COLO668 (cell line): ENCODE data around the gene MZF1.
"Not testable (repeated sequence)": the region's sequence is repeated elsewhere in the genome, so short reads cannot be mapped to it uniquely, and the experiment has no call there.

Source experiments
- DNase-seq: peaks from one replicate; lab custom pipeline; 2025; ENCODE audit not compliant: unreplicated experiment; lab: John Stamatoyannopoulos, UW

Gene MZF1

DNA sequence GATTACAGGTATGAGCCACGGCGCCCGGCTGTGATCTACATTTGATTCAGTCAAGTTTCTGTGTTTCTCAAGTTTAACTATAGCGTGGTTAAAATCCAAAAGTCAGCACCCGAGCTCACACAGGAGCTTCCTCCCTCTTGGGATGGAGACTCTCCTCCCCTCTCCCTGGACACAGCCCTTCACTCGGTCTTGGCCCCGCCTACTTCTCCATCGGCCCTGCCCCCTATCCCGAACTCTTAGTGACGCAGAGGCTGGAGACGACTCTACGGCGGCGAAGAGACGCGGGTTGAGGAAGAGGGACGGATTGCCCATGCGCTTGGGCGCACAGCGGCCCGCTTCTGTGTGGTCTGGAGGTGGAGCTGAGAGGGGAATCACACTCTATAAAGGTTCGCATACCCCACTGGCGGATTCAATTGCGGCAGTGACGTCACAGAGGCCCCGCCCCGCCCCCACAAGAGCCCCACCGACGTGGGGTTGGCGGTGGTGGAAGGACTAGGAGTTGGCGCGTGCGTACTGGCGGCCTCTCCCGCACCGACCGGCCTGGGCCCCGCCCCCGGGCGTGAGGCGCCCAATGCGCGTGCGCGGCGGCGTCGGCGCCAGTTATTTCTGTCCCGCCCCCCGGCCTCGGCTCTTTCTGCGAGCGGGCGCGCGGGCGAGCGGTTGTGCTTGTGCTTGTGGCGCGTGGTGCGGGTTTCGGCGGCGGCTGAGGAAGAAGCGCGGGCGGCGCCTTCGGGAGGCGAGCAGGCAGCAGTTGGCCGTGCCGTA is 29.1 kb downstream of the MZF1 start, which contains the start of gene TRIM28:
TRIM28 (plus strand) TSS at position 239 of the 765 bp plus-strand sequence. CDS start 694 bp downstream, outside the sequence.
- no peak for DNase-seq

DNA sequence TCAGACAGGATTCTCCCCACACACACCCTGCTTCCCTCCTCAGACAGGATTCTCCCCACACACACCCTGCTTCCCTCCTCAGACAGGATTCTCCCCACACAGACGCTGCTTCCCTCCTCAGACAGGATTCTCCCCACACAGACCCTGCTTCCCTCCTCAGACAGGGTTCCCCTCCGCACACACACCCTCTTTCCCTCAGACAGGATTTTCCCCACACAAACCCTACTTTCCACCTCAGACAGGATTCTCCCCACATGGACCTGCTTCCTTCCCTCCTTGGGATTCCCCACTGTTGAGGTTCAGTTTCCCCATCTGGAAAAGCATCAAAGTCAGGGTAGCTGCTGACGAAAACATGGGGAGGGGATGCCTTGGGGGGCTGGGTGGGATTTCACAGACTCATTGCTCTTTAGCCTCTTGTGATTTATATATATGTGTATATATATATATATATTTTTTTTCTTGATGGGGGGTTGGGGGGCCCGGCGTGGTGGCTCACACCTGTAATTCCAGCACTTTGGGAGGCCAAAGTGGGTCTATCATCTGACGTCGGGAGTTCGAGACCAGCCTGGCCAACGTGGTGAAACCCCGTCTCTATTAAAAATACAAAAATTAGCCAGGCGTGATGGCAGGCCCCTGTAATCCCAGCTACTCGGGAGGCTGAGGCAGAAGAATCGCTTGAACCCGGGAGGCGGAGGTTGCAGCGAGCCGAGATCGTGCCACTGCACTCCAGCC is 30.3 kb downstream of the MZF1 start:
- not testable (repeated sequence) for DNase-seq

- not testable (repeated sequence) for DNase-seq
Observed at GRCh38 chr19:58539169-58539559, 34.0 kb downstream of the MZF1 start.

GRCh38 chr19:58538257-58539168 is 34.6 kb downstream of the MZF1 start:
- no peak for DNase-seq

DNA sequence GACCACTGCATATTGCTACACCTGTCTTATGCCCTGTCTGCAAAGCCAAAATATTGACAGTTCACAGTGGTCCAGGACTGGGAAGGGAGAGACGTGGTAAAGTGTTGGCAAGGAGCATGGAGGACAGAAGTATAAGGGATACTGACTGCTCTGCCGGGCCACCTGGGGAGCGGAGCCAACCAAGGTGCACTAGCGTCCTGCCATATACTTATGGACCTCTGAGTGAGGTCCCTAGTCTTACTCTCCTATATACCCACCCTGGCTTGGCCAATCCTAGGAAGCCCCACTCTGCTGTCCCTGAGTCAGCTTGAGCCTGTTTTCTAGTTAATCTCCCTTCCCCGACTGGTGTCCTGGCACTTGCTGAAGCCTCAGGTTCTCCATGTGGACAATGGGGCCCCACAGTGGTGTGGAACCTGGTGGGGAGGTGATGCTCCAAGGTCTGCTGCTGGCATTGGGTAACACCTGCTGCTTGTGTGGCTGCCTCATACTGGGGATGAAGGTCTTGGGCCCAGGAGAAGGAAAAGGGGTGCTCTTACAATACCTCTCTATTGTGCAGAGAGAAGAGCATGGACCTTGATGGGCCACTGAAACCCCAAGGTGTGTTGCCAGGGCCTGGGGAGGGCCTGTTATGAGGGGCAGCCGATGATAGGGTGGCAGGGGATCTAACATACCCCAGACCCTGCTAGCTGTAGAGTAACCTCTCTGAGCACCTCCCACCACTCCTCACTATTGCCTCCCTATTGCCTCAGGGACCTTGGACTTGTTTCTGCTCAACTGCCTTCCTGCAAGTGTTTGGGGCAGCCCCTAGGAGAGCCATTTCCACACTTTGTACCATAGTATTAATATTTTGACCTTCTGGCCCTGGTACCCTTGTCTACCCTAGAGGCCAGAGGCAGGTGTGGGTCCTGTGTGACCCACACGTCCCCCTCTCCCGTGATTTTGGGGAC is 36.0 kb downstream of the MZF1 start:
- no peak for DNase-seq

- no peak for DNase-seq
Observed at GRCh38 chr19:58535857-58536256, 37.3 kb downstream of the MZF1 start.

GRCh38 chr19:58531034-58531840 is 41.9 kb downstream of the MZF1 start:
- no peak for DNase-seq

DNA sequence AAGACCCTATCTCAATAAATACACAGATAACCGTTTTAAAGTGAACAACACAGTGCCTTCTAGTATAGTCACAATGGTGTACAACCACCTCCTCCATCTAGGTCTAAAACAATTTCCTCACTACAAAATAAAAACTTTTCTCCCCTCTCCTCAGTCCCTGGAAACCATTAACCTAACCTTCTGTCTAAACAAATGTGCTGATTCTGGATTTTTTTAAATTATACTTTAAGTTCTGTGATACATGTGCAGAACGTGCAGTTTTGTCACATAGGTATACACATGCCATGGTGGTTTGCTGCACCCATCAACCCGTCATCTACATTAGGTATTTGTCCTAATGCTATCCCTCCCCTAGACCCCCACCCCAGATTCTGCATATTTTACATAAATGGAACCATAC is 43.7 kb downstream of the MZF1 start:
- DNase-seq: no peak

DNA sequence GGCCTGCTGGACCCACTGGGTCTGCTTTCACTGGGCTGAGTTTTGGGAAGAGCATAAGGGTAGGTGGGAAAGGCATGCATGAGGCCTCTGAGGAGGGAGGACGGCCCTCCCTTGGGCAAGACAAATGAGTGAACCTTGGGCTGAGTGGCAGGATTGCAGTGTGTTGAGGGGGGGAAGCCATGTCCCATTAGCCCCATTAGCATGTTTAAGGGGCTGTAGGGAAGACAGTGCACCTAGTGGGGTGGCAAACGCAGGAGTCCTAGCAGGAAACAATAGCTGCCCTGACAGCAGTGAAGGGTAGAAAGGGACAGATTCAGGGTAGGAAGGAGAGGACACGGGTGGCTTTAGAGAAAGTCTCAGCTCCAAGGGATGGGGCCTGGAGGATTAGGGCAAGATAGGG is 50.4 kb downstream of the MZF1 start:
- no peak for DNase-seq

DNA sequence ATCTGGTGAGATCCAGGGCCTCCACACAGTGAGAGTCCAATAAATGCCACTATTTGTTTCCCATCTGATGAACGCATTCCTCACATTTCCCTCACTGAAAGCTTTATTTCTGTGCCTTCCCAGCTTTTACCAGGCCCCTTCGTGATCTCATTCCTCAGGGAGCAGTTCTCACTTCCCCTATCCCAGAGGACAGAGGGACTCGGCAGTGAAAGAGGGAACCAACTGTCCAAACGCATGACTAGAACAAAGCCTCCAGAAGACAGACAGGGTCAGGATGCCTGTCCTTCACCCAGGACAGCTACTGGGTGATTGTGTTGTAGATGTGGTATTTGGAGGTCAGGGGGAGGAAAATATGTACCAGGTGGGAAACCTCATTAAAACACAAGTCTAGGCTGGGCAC is 51.5 kb downstream of the MZF1 start:
- no peak for DNase-seq

DNA sequence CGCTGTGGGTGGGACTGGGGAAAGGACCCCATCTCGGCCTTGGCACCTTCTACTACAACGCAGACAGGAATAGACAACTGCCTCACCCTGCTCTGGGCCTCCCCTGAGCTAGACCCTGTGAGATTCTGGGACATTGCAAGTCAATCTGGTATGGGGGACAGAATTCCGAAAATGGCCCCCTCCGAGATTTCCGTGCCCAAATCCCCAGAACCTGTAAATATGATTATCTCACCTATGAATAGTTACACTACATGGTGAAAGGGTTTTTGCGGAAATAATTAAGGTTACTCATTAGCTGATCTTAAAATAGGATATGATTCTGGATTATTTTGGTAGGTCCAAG is 52.9 kb downstream of the MZF1 start:
- no peak for DNase-seq

- DNase-seq: peak; percentile 94
Observed at GRCh38 chr19:58519355-58520256, 53.5 kb downstream of the MZF1 start, which contains the start of gene ZBTB45. Gene ZBTB45, minus strand, starts transcription at chr19:58519810. Its CDS starts 2,137 bp downstream, at chr19:58517673.

DNA sequence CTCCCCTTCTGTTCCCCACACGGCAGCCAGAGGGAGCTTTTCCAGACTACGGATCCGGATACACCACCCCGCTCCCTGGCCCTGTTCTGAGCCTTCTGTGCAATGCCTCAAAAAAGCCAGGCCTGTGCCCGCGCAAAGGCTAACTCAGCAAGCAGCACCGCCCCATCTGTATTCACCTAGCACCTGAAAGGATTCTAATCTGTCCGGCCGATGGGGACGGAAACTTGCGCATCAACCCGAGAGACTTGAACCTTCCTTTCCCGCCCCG is 54.1 kb downstream of the MZF1 start:
- DNase-seq: peak; percentile 74

DNA sequence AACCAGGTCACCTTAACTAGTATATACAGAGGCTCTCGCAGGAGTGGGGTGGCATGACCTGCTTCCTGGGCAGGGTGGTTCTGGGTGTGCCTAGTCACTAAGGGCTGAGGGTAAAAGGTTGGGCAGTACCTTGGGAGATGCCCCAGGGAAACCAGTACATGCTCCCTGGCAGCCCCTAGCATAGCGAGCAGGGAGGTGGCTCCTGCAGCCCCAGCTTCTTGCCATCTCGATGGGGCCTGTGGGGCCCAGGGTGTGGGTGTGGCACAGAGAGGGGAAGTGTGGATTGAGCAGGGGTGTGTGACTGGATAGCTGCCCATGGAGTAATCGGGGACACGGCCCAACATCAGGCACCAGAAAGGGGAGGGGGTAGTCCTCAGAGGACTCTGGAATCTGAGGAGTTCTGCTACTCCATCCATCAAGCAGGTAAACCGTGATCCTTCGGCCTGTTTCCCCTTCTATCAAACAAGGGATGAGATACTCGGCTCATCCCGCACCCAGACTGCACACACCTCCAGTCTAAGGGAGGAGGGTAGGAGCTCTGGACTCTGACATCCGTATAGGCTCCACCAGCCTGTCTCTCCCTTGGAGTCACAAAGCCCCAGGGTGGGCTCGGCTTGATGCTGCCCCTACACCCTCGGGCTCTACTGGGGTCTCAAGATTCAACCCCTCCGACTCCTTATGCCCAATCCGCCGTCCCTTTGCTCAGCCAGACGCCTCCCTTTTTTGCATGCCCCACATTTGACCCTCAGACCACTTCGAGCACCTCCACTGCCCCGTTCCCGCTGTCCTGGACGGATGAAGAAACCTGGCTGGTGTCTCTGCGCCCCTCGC is 54.7 kb downstream of the MZF1 start:
- no peak for DNase-seq

- no peak for DNase-seq
Observed at GRCh38 chr19:58516964-58517833, 55.9 kb downstream of the MZF1 start.

GRCh38 chr19:58516246-58516836 is 56.8 kb downstream of the MZF1 start:
- no peak for DNase-seq
